PC-3 (cell line): ENCODE results near the gene KRT75. TPM values are rescaled to one million over a fixed set of nuclear protein-coding genes. Genes with fewer than 3 reads are reported as not detected.
"Not testable (repeated sequence)": the region's sequence is repeated elsewhere in the genome, so short reads cannot be mapped to it uniquely, and the experiment has no call there.

ENCODE experiments used
- ATAC-seq: fragments of 200-7000 bp; cut with Tn5 transposase; 2 replicates; pipeline ENCODE4 v1.9.1; 2020; ENCODE audit warnings: mild to moderate bottlenecking, moderate library complexity
- BruUV-seq: library from RNA; stranded (reverse); fragments of 400-500 nt; replicated peaks from 2 replicates; lab custom pipeline; 2021; lab: Mats Ljungman, UMichigan
- CTCF ChIA-PET: fragments of 300-600 bp; sonication (Branson Sonifier 250); formaldehyde crosslinking; loops from one replicate; lab custom pipeline; 2022; ENCODE audit warnings: antibody characterized with exemption; lab: Charles Lee
- POLR2A ChIA-PET: fragments of 300-600 bp; sonication (Branson Sonifier 250); formaldehyde crosslinking; loops from one replicate; lab custom pipeline; 2022; ENCODE audit warnings: antibody characterized with exemption; ENCODE audit not compliant: unreplicated experiment; lab: Charles Lee
- DNase-seq: peaks from one replicate; pipeline ENCODE4 v3.0.0-alpha.2; 2015
- H2AFZ ChIP-seq: fragments of 300-600 bp; sonication (generic); 2 replicates; pipeline ENCODE4 v1.6.0; 2016; ENCODE audit warnings: antibody characterized with exemption, low read length
- H3F3A ChIP-seq: fragments of 300-600 bp; sonication (generic); one replicate; pipeline ENCODE4 v1.6.0; 2017; ENCODE audit warnings: antibody characterized with exemption, low read length, control low read depth, mild to moderate bottlenecking; ENCODE audit not compliant: unreplicated experiment
- H3K27ac ChIP-seq: fragments of 300-600 bp; sonication (generic); 2 replicates; pipeline ENCODE4 v1.5.1; 2016; ENCODE audit warnings: mild to moderate bottlenecking, low read length
- H3K27me3 ChIP-seq: fragments of 300-600 bp; sonication (generic); 2 replicates; pipeline ENCODE4 v1.6.1; 2016; ENCODE audit warnings: low read length, mixed read lengths
- H3K36me3 ChIP-seq: fragments of 300-600 bp; sonication (generic); 2 replicates; pipeline ENCODE4 v1.6.1; 2016; ENCODE audit warnings: low read depth, mixed run types, low read length, mixed read lengths
- H3K4me1 ChIP-seq: fragments of 300-600 bp; sonication (generic); 2 replicates; pipeline ENCODE4 v1.5.1; 2016; ENCODE audit warnings: low read length; ENCODE audit not compliant: insufficient read depth
- H3K4me2 ChIP-seq: fragments of 300-600 bp; sonication (generic); 2 replicates; pipeline ENCODE4 v1.6.0; 2016; ENCODE audit warnings: low read length
- H3K4me3 ChIP-seq: fragments of 300-600 bp; sonication (generic); 2 replicates; pipeline ENCODE4 v1.5.1; 2016; ENCODE audit warnings: mild to moderate bottlenecking, low read length, mixed read lengths
- H3K79me2 ChIP-seq: fragments of 300-600 bp; sonication (generic); 2 replicates; pipeline ENCODE4 v1.6.1; 2017; ENCODE audit warnings: low read length, mixed read lengths
- H3K9ac ChIP-seq: fragments of 300-600 bp; sonication (generic); 2 replicates; pipeline ENCODE4 v1.6.0; 2016; ENCODE audit warnings: mild to moderate bottlenecking, low read length
- H3K9me2 ChIP-seq: fragments of 300-600 bp; sonication (generic); replicated peaks from 2 replicates; pipeline ENCODE4 v1.6.1; 2016; ENCODE audit warnings: mixed run types, low read length, mixed read lengths
- H3K9me3 ChIP-seq: fragments of 300-600 bp; sonication (generic); 2 replicates; pipeline ENCODE4 v1.6.1; 2016; ENCODE audit warnings: low read length, mixed read lengths
- H4K20me1 ChIP-seq: fragments of 300-600 bp; sonication (generic); 2 replicates; pipeline ENCODE4 v1.6.1; 2016; ENCODE audit warnings: low read length, mixed read lengths
- CTCF ChIP-seq: fragments of 300-600 bp; sonication (generic); conservative IDR thresholded peaks from 2 replicates; pipeline ENCODE4 v1.5.1; 2017; ENCODE audit warnings: antibody characterized with exemption, low read depth, mild to moderate bottlenecking, low read length
- EZH2 ChIP-seq: fragments of 300-600 bp; sonication (generic); IDR thresholded peaks from one replicate; pipeline ENCODE4 v1.6.1; 2017; ENCODE audit warnings: antibody characterized with exemption, mild to moderate bottlenecking, low read length; ENCODE audit not compliant: unreplicated experiment
- EZH2phosphoT487 ChIP-seq: fragments of 300-600 bp; sonication (generic); IDR thresholded peaks from 2 replicates; pipeline ENCODE4 v1.6.1; 2018; ENCODE audit warnings: mild to moderate bottlenecking, antibody characterized with exemption, low read length, borderline replicate concordance
- intact Hi-C: fragments of 100-400 bp; cut with micrococcal nuclease; formaldehyde crosslinking; loops from 2 replicates; pipeline ENCODE4 v1.9.0; 2023
- total RNA-seq: library from RNA; depleted of rRNA; stranded (reverse); fragments of >200 nt; gene quantifications from 2 replicates; pipeline ENCODE4 v1.2.3, GENCODE V29; 2014

The KRT75 gene
- total RNA-seq, 1 experiment from 2014 or later, result 38.5 TPM

DNA sequence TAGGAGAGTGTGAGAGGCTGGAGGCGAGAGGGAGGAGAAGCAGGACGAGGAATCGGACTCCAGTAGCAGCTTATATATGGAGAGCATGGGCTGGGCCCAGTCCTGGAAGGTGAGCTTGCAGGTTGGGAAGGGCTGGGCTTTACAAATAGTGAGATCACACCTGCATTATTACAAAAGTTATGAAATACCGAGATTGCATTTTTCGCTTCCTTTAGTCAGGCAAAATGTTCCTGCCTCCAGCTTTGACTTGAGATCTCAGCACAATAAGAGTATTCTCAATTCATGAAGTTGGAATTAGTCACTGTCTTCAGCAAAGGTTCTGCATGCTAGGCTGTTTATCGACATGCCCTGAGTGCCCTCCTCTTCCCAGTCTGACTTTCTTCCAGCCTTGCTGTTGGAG is 17.9 kb upstream of the KRT75 start, which contains the start of gene KRT6B:
KRT6B (minus strand) TSS at position 46 of the 400 bp plus-strand sequence. CDS start 68 bp downstream, outside the sequence.
- intact Hi-C loops, result loop anchor here (10.0 kb wide), 1 partner anchor 57 kb away; no protein-coding TSS in a partner anchor
- Histone ChIP-seq H3K27ac (peak within 1 kb of the TSS; percentile 64), H3K4me2 (no peak within 1 kb of the TSS), H3F3A (no peaks in the 10 kb centered on the region), H3K4me1 (peaks cover 34% of the 10 kb centered on the region), H3K9me3 (no peaks in the 10 kb centered on the region), H3K9ac (no peak within 1 kb of the TSS), H3K79me2 (no peaks in the 10 kb centered on the region), H4K20me1 (no peaks in the 10 kb centered on the region), H2AFZ (no peak within 1 kb of the TSS), H3K9me2 (no peaks in the 10 kb centered on the region), H3K27me3 (no peaks in the 10 kb centered on the region), H3K36me3 (no peaks in the 10 kb centered on the region), H3K4me3 (no peak within 1 kb of the TSS)
- no peak for TF ChIP-seq EZH2
- TF ChIP-seq CTCF, result no peak
- no peak for TF ChIP-seq EZH2phosphoT487
- POLR2A ChIA-PET, result no interaction called here
- ATAC-seq, result no peak
- BruUV-seq, result no TSS peak
- CTCF ChIA-PET, result no interaction called here
- peak; percentile 67 for DNase-seq

DNA sequence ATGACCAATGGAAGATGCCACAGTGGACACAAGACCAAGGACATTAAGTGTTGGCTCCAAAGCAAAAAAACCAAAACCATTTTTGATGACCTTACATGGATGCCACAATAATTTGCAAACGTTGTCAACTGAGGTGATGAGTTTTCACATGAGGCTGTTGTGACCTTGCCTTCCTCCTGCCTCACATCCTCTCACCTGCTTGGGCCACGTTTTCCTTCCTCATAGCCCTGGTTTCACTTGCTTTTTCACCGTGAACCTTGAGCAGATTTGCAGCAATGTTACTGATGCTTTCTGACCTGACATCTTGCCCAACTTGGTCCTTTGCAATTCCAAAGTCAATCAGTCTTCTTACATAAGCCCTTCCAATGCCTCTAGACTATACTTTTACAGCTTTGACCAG is 14.1 kb upstream of the KRT75 start:
- no peaks in the 10 kb centered on the region for H3K9me2 ChIP-seq
- ATAC-seq (no peak), DNase-seq (no peak)
- no peaks in the 10 kb centered on the region for H3K9me3 ChIP-seq
- peaks cover 2% of the 10 kb centered on the region for H3F3A ChIP-seq
- no peaks in the 10 kb centered on the region for H3K36me3 ChIP-seq
- H2AFZ ChIP-seq, result no peak overlapping the region
- H3K27me3 ChIP-seq, result no peaks in the 10 kb centered on the region
- H3K4me3 ChIP-seq, result no peak overlapping the region
- H3K79me2 ChIP-seq, result no peaks in the 10 kb centered on the region
- no peak overlapping the region for H3K9ac ChIP-seq
- H3K4me1 ChIP-seq, result peaks cover 24% of the 10 kb centered on the region
- H3K4me2 ChIP-seq, result no peak overlapping the region
- no peaks in the 10 kb centered on the region for H4K20me1 ChIP-seq
- intact Hi-C loops, result loop anchor here (10.0 kb wide), 1 partner anchor 57 kb away; no protein-coding TSS in a partner anchor
- no TSS peak for BruUV-seq
- TF ChIP-seq EZH2, result no peak
- no peak for TF ChIP-seq EZH2phosphoT487
- TF ChIP-seq CTCF, result no peak
- H3K27ac ChIP-seq, result no peak overlapping the region
- POLR2A ChIA-PET, result no interaction called here
- CTCF ChIA-PET, result no interaction called here

GRCh38 chr12:52447196-52447595 is 13.0 kb upstream of the KRT75 start:
- DNase-seq, POLR2A ChIA-PET, ATAC-seq, H4K20me1 ChIP-seq, H2AFZ ChIP-seq, H3K4me2 ChIP-seq, H3F3A ChIP-seq, H3K9me3 ChIP-seq, H3K27me3 ChIP-seq, H3K4me3 ChIP-seq, H3K27ac ChIP-seq, CTCF ChIA-PET, BruUV-seq, H3K9ac ChIP-seq, H3K9me2 ChIP-seq, H3K36me3 ChIP-seq, H3K79me2 ChIP-seq: not testable (repeated sequence)
- peaks cover 29% of the 10 kb centered on the region for H3K4me1 ChIP-seq
- intact Hi-C loops, result loop anchor here (10.0 kb wide), 1 partner anchor 58 kb away; no protein-coding TSS in a partner anchor
